Chondrocyte (in vitro differentiated cells): ENCODE measurements around the gene CDC42. TPM values are rescaled to one million over a fixed set of nuclear protein-coding genes. Genes with fewer than 3 reads are reported as not detected.
A peak's percentile ranks its signal among the peaks of the same experiment; 100 is the strongest.

Source experiments
- DNase-seq: peaks from one replicate; pipeline ENCODE4 v3.0.0; 2021; ENCODE audit warnings: mixed read lengths, low spot score
- H3K27ac Mint-ChIP-seq: one replicate; pipeline ENCODE4 v1.8.0; 2021; ENCODE audit warnings: mild to moderate bottlenecking, moderate library complexity, mixed read lengths; ENCODE audit not compliant: unreplicated experiment
- H3K27me3 Mint-ChIP-seq: 2 replicates; pipeline ENCODE4 v1.8.0; 2021; ENCODE audit warnings: low read depth, mixed read lengths
- H3K36me3 Mint-ChIP-seq: 2 replicates; pipeline ENCODE4 v1.8.0; 2021; ENCODE audit warnings: low read depth, mixed read lengths
- H3K4me1 Mint-ChIP-seq: 2 replicates; pipeline ENCODE4 v1.8.0; 2021; ENCODE audit warnings: low read depth, mild to moderate bottlenecking, mixed read lengths
- H3K4me3 Mint-ChIP-seq: one replicate; pipeline ENCODE4 v1.8.0; 2021; ENCODE audit warnings: mild to moderate bottlenecking, moderate library complexity, mixed read lengths; ENCODE audit not compliant: unreplicated experiment
- H3K9me3 Mint-ChIP-seq: 2 replicates; pipeline ENCODE4 v1.8.0; 2021; ENCODE audit warnings: low read depth, mixed read lengths
- CTCF ChIP-seq: fragments of 200-600 bp; sonication (generic); IDR thresholded peaks from 2 replicates; pipeline ENCODE4 v1.5.0; 2021; ENCODE audit warnings: antibody characterized with exemption, mild to moderate bottlenecking, moderate library complexity
- total RNA-seq: library from RNA; stranded (reverse); gene quantifications from 3 replicates; pipeline ENCODE4 v1.2.1, GENCODE V29; 2021

Gene CDC42
- total RNA-seq, 1 donor from 2014 or later, result 272 TPM

GRCh38 chr1:22107126-22107525, 54.6 kb downstream of the CDC42 start:
- no peaks in the 10 kb centered on the region for H3K27me3 Mint-ChIP-seq
- no peaks in the 10 kb centered on the region for H3K9me3 Mint-ChIP-seq
- H3K4me1 Mint-ChIP-seq, result peaks cover 21% of the 10 kb centered on the region
- no peak overlapping the region for H3K4me3 Mint-ChIP-seq
- TF ChIP-seq CTCF, result no peak
- no peak overlapping the region for H3K27ac Mint-ChIP-seq
- H3K36me3 Mint-ChIP-seq, result peaks cover 8% of the 10 kb centered on the region
- no peak for DNase-seq

- no peaks in the 10 kb centered on the region for H3K27me3 Mint-ChIP-seq
- TF ChIP-seq CTCF, result no peak
- no peak overlapping the region for H3K4me3 Mint-ChIP-seq
- no peak overlapping the region for H3K27ac Mint-ChIP-seq
- DNase-seq, result no peak
- peaks cover 9% of the 10 kb centered on the region for H3K36me3 Mint-ChIP-seq
- H3K4me1 Mint-ChIP-seq, result peaks cover 26% of the 10 kb centered on the region
- H3K9me3 Mint-ChIP-seq, result no peaks in the 10 kb centered on the region
Observed at GRCh38 chr1:22108339-22109105, 56.0 kb downstream of the CDC42 start.

- Mint-ChIP-seq H3K27ac (no peak overlapping the region), H3K9me3 (no peaks in the 10 kb centered on the region), H3K4me1 (peaks cover 38% of the 10 kb centered on the region), H3K27me3 (no peaks in the 10 kb centered on the region), H3K36me3 (peaks cover 9% of the 10 kb centered on the region), H3K4me3 (no peak overlapping the region)
- TF ChIP-seq CTCF, result no peak
- no peak for DNase-seq
Observed at GRCh38 chr1:22110016-22110415, 57.5 kb downstream of the CDC42 start.

GRCh38 chr1:22111115-22111514, 58.6 kb downstream of the CDC42 start:
- Mint-ChIP-seq H3K9me3 (no peaks in the 10 kb centered on the region), H3K4me1 (peaks cover 44% of the 10 kb centered on the region), H3K4me3 (no peak overlapping the region), H3K27ac (peak overlapping the region; percentile 53), H3K36me3 (peaks cover 10% of the 10 kb centered on the region), H3K27me3 (no peaks in the 10 kb centered on the region)
- TF ChIP-seq CTCF, result no peak
- DNase-seq, result no peak

GRCh38 chr1:22111620-22112019, 59.1 kb downstream of the CDC42 start:
- peaks cover 48% of the 10 kb centered on the region for H3K4me1 Mint-ChIP-seq

More at GRCh38 chr1:22111620-22112019, 59.1 kb downstream of the CDC42 start:
- H3K27ac Mint-ChIP-seq, result peak overlapping the region; percentile 53
- TF ChIP-seq CTCF, result no peak
- H3K9me3 Mint-ChIP-seq, result no peaks in the 10 kb centered on the region
- H3K4me3 Mint-ChIP-seq, result no peak overlapping the region
- DNase-seq, result no peak
- H3K36me3 Mint-ChIP-seq, result peaks cover 10% of the 10 kb centered on the region
- H3K27me3 Mint-ChIP-seq, result no peaks in the 10 kb centered on the region
